K562 (cell line): ENCODE data around the gene PTPRU. TPM values are rescaled to one million over a fixed set of nuclear protein-coding genes. Genes with fewer than 3 reads are reported as not detected.

Experiments
- NR3C1 ChIP-seq: sonication (generic); formaldehyde crosslinking; IDR thresholded peaks from 2 replicates; pipeline ENCODE4 v1.8.1; 2022; ENCODE audit warnings: missing genetic modification reagents
- SNIP1 ChIP-seq: fragments of 450-650 bp; IDR thresholded peaks from 2 replicates; pipeline ENCODE4 v1.7.1; 2017; ENCODE audit warnings: low read depth, mild to moderate bottlenecking
- SP2 ChIP-seq: IDR thresholded peaks from 2 replicates; pipeline ENCODE4 v1.6.1; 2011; ENCODE audit warnings: mild to moderate bottlenecking, low read depth, low read length, moderate library complexity; ENCODE audit not compliant: poor library complexity, severe bottlenecking; ENCODE audit errors: extremely low read depth
- ZBTB43 ChIP-seq: sonication (generic); formaldehyde crosslinking; IDR thresholded peaks from 2 replicates; pipeline ENCODE4 v1.8.0; 2023; ENCODE audit warnings: mild to moderate bottlenecking, missing genetic modification reagents
- ZNF79 ChIP-seq: fragments of 250-450 bp; sonication (Bioruptor Pico); IDR thresholded peaks from 2 replicates; pipeline ENCODE4 v1.4.0; 2020; ENCODE audit warnings: low read depth, mild to moderate bottlenecking, moderate library complexity
- polyA plus RNA-seq, 8 experiments: library from polyadenylated mRNA; depleted of rRNA in 4 of 8; stranded (reverse) in 5 of 8; unstranded in 3 of 8; fragments of >200 nt; fragmentation: Nextera tagmentation in 2 of 8; fragmentation: Illumina TruSeq in 1 of 8; extraction: Ambion mirVana in 2 of 8; extraction: Trizol in 1 of 8; gene quantifications; 2 replicates each; pipeline versions ENCODE4 v1.2.1 to v1.2.3, GENCODE V29; 2011 to 2014; ENCODE audit warnings: inconsistent platforms in 1 of 8, missing spikeins in 1 of 8
- total RNA-seq, 7 experiments: library from RNA; depleted of rRNA in 6 of 7; stranded (reverse); fragments of >200 nt in 6 of 7; fragmentation: Illumina TruSeq in 2 of 7; extraction: Trizol in 2 of 7; gene quantifications; 2 replicates each; pipeline versions ENCODE4 v1.2.1 to v1.2.3, GENCODE V29; 2011 to 2021; ENCODE audit warnings: low replicate concordance in 1 of 7
- TF ChIP-seq, protein P1 (sequence below): fragments of 450-650 bp; IDR thresholded peaks from 2 replicates; pipeline ENCODE4 v1.6.1; 2016; ENCODE audit warnings: mild to moderate bottlenecking, moderate library complexity
- TF ChIP-seq, protein P2 (sequence below): fragments of 450-650 bp; IDR thresholded peaks from 2 replicates; pipeline ENCODE4 v1.6.1; 2014; ENCODE audit warnings: low read depth, mild to moderate bottlenecking, moderate library complexity, borderline replicate concordance

PTPRU gene
- total and polyA plus RNA-seq, 9 of the 15 experiments (the other 6 are each of a cell fraction or from before 2014, with no cell fraction given) = 0.01 to 2.9 (median 1.0) TPM

DNA sequence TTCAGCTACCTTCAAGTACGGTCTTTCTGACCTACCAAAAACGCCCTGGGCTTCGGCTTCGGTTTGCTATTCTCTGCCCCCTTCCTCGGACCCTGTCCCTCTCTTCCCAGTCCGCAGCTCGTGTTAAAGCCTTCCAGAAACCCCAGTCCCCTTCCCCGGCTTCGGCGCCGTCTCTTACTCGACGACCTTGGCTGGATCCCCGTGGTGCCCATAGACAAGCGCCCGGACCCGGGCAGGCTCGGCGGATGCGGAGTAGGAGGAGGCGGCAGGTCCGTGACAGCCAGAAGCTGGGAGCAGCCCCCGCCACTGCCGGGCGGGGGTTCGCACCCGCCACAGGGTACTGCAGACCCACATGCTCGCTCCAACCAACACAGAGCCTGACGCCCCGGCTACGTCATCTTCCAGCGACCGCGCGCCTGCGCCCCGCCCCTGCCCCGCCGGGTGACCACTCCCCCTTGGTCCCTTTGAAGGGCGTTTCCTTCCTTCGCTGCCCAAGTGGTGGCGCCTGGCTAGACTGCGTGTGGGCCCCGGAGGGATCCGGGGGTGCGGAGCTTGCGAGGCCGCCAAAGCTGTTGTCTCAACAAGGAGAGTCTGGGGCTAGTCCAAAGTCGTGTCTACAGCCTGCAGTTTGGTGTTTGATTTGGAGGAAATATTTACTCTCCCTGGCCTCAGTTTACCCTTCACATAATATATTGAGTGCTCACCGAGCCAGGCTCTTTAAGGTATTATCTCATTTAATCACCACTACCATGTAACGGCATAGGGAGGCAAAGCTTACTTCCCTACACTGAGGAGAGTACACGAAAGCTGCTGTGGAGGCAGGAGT, 5.6 kb upstream of the PTPRU start, which contains the start of gene MECR (continued):
- TF ChIP-seq, protein P1, sequence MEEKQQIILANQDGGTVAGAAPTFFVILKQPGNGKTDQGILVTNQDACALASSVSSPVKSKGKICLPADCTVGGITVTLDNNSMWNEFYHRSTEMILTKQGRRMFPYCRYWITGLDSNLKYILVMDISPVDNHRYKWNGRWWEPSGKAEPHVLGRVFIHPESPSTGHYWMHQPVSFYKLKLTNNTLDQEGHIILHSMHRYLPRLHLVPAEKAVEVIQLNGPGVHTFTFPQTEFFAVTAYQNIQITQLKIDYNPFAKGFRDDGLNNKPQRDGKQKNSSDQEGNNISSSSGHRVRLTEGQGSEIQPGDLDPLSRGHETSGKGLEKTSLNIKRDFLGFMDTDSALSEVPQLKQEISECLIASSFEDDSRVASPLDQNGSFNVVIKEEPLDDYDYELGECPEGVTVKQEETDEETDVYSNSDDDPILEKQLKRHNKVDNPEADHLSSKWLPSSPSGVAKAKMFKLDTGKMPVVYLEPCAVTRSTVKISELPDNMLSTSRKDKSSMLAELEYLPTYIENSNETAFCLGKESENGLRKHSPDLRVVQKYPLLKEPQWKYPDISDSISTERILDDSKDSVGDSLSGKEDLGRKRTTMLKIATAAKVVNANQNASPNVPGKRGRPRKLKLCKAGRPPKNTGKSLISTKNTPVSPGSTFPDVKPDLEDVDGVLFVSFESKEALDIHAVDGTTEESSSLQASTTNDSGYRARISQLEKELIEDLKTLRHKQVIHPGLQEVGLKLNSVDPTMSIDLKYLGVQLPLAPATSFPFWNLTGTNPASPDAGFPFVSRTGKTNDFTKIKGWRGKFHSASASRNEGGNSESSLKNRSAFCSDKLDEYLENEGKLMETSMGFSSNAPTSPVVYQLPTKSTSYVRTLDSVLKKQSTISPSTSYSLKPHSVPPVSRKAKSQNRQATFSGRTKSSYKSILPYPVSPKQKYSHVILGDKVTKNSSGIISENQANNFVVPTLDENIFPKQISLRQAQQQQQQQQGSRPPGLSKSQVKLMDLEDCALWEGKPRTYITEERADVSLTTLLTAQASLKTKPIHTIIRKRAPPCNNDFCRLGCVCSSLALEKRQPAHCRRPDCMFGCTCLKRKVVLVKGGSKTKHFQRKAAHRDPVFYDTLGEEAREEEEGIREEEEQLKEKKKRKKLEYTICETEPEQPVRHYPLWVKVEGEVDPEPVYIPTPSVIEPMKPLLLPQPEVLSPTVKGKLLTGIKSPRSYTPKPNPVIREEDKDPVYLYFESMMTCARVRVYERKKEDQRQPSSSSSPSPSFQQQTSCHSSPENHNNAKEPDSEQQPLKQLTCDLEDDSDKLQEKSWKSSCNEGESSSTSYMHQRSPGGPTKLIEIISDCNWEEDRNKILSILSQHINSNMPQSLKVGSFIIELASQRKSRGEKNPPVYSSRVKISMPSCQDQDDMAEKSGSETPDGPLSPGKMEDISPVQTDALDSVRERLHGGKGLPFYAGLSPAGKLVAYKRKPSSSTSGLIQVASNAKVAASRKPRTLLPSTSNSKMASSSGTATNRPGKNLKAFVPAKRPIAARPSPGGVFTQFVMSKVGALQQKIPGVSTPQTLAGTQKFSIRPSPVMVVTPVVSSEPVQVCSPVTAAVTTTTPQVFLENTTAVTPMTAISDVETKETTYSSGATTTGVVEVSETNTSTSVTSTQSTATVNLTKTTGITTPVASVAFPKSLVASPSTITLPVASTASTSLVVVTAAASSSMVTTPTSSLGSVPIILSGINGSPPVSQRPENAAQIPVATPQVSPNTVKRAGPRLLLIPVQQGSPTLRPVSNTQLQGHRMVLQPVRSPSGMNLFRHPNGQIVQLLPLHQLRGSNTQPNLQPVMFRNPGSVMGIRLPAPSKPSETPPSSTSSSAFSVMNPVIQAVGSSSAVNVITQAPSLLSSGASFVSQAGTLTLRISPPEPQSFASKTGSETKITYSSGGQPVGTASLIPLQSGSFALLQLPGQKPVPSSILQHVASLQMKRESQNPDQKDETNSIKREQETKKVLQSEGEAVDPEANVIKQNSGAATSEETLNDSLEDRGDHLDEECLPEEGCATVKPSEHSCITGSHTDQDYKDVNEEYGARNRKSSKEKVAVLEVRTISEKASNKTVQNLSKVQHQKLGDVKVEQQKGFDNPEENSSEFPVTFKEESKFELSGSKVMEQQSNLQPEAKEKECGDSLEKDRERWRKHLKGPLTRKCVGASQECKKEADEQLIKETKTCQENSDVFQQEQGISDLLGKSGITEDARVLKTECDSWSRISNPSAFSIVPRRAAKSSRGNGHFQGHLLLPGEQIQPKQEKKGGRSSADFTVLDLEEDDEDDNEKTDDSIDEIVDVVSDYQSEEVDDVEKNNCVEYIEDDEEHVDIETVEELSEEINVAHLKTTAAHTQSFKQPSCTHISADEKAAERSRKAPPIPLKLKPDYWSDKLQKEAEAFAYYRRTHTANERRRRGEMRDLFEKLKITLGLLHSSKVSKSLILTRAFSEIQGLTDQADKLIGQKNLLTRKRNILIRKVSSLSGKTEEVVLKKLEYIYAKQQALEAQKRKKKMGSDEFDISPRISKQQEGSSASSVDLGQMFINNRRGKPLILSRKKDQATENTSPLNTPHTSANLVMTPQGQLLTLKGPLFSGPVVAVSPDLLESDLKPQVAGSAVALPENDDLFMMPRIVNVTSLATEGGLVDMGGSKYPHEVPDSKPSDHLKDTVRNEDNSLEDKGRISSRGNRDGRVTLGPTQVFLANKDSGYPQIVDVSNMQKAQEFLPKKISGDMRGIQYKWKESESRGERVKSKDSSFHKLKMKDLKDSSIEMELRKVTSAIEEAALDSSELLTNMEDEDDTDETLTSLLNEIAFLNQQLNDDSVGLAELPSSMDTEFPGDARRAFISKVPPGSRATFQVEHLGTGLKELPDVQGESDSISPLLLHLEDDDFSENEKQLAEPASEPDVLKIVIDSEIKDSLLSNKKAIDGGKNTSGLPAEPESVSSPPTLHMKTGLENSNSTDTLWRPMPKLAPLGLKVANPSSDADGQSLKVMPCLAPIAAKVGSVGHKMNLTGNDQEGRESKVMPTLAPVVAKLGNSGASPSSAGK = peak; percentile 93
- no peak for TF ChIP-seq SP2
- TF ChIP-seq NR3C1 (CRISPR knock-in tag) = 0 out of 2 replicates have a peak, but pooled peaks have one; percentile 25
- TF ChIP-seq ZNF79 (CRISPR knock-in tag) = 0 out of 2 replicates have a peak, but pooled peaks have one; percentile 30
- 0 out of 2 replicates have a peak, but pooled peaks have one; percentile 82 for TF ChIP-seq ZBTB43 (CRISPR knock-in tag)
- peak; percentile 85 for TF ChIP-seq SNIP1
- TF ChIP-seq, protein P2, sequence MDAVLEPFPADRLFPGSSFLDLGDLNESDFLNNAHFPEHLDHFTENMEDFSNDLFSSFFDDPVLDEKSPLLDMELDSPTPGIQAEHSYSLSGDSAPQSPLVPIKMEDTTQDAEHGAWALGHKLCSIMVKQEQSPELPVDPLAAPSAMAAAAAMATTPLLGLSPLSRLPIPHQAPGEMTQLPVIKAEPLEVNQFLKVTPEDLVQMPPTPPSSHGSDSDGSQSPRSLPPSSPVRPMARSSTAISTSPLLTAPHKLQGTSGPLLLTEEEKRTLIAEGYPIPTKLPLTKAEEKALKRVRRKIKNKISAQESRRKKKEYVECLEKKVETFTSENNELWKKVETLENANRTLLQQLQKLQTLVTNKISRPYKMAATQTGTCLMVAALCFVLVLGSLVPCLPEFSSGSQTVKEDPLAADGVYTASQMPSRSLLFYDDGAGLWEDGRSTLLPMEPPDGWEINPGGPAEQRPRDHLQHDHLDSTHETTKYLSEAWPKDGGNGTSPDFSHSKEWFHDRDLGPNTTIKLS = no peak
